ENCODE results near the gene LRRC8D.

- TF ChIP-seq POLR2A (IDR thresholded peaks at IDR 0.05) = no peak
- no peak for TF ChIP-seq CTCF (IDR thresholded peaks at IDR 0.05)
Observed at GRCh38 chr1:89962024-89962741, 141.4 kb downstream of the LRRC8D start.

Data from esophagus squamous epithelium (tissue), 4 donors.